Medulla oblongata (tissue), 1 donor: ENCODE data around the gene DMPK.
"Not testable (repeated sequence)": the region's sequence is repeated elsewhere in the genome, so short reads cannot be mapped to it uniquely, and the experiment has no call there.

ENCODE experiments used
- DNase-seq: peaks from one replicate; pipeline ENCODE4 v3.0.0-alpha.2; 2015; ENCODE audit errors: extremely low spot score

The DMPK gene

GRCh38 chr19:45768984-45769782, 13.1 kb downstream of the DMPK start, which contains the start of gene SIX5:
Gene SIX5 (minus strand): TSS chr19:45769252. CDS start chr19:45768844, 408 bp downstream.
- peak; percentile 95 for DNase-seq

DNA sequence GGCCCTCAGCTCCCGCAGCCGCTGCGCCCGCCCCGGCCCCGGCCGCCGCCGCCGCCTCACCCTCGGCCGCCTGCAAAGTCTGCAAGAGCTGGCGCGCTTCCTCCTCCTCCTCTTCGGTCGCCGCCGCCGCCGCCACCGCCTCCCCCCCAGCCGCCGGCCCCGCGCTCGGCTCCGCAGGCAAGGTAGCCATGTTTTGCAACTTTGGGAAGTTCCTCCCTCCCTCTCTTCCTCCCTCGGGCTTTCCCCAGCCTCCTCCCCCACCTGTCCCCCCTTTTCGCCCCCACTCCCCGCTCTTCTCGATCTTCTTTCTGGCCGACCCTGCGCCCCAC, 13.7 kb downstream of the DMPK start:
- no peak for DNase-seq

DNA sequence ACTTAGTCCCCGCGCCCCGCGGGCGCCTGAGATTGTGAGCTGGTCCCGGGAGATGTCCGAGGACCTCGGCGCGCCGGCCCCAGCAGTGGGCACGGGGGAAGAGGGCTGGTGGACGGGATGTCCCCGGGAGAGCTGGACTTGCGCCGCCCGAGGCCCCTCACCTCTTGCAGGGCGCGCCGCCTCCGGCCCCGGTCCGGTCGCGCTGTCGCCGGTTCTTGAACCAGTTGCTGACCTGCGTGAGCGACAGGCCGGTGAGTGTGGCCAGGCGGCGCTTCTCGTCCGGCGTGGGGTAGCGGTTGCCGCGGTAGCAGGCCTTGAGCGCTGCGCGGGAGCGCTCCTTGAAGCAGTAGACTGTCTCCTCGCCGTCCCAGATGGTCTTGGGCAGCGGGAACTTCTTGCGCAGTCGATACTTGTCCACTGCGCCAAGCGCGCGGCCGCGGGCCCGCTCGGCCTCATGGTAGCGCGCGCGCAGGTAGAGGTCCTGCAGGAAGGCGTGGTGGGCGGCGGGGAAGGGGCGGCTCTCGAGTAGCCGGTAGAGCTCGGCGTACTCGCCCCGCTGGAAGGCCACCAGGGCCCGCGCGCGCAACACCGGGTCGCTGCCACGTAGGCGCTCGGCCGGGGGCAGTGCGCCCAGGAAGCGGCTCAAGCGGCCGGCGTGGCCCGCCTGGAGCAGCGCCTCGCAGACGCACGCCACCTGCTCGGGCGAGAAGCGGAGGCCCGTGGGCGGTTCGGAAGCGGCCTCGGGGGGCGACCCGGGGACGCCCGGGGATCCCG, 14.2 kb downstream of the DMPK start:
- peak; percentile 26 for DNase-seq

- no peak for DNase-seq
Measured at GRCh38 chr19:45767410-45767880, 14.8 kb downstream of the DMPK start.

DNA sequence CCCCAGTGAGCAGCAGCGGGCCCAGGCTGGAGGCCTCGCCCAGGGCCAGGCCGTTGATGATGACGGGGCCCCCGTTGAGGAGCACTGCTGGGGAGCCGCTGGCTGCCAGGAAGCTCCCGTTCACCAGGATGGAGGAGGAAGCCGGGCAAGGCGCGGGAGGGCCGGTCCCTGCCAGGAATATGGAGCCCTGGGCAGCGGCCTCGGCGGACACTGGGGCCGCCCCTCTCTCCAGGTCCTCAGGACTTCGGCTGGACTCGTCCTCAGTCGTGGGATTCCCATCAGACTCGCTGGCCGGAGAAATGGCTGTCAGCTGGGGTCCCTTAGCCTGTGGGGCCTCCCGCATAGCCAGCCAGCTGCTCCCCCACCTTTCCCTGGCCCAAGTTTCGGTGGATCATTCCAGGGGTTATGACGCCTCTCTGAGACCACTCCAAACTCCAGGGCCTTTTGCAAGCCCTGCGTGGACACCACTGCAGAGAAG, 15.4 kb downstream of the DMPK start:
- no peak for DNase-seq

DNA sequence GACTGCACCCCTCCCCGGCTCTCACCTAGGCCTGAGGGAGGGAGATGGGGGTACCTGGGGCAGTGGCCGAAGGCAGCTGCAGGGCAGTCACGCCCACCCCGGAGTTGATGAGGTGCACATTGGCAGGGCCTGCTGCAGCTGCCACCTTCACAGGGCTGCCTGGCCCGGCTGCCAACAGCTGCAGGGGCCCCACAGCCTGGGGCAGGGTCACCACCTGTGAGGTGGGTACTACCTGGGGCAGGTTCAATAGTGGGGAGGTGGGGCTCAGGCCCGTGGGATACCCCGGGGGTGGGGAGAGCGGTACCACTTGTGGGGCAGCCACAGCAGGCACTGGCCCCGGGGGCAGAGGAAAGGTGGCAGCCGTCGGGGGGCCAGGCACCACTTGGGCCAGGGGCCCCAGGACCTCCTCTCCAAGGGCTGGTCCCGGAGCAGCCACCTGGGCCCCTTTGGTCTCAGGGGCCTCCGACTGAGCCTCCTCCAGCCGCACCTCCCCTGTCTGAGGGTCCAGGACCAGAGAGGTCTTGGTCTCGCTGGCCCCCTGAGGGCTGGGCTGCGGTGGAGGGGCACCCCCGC, 15.9 kb downstream of the DMPK start:
- DNase-seq = no peak

GRCh38 chr19:45765702-45766295, 16.5 kb downstream of the DMPK start:
- DNase-seq = no peak

- DNase-seq = no peak
Measured at GRCh38 chr19:45764945-45765701, 17.2 kb downstream of the DMPK start.

DNA sequence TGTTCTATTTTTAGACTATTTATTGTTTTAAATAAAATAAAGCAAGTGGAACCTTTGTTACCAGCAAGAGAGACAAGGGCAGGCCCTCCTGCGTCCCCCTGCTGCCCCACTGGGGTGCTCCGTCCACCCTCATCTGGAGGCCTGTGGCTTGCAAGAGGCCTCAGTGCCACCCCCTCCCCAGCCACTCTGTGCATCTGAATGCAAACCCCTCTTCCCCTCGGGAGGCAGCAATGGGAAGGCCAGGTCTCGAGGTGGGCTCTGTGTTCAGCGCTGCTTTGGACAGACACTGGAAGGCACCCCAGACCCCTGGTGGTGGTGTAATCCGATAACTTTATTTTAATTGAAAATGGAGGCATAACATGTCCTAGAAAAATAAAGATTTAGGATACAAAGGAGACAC, 17.8 kb downstream of the DMPK start:
- no peak for DNase-seq

DNA sequence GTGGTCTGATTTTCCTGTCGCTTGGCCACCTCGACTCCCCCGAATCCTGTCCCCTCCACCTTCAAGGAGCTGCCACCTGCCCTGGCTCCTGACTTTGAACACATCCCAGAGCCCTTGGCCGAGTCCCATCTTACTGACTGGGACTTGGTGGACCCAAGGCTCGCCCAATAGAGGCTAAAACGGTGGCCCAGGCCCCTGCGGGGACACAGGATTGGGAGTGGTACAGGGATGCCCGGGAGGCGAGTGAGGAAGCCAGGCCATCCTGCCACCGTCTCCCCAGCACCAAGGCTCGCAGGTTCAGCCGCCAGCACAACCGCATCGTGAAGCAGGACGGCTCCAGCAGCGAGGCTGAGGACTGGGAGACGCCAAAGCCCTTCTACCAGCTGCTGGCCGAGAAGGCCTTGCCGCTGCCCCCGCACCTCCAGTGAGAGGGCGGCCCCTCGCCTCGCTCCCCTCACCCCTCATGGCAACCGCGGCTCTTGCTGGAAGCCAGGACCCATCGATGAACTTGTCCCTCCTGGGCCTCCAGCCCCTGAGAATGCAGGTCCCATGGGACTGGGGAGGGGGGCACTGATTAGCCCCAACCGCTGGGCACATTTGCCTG, 18.5 kb downstream of the DMPK start:
- no peak for DNase-seq

DNA sequence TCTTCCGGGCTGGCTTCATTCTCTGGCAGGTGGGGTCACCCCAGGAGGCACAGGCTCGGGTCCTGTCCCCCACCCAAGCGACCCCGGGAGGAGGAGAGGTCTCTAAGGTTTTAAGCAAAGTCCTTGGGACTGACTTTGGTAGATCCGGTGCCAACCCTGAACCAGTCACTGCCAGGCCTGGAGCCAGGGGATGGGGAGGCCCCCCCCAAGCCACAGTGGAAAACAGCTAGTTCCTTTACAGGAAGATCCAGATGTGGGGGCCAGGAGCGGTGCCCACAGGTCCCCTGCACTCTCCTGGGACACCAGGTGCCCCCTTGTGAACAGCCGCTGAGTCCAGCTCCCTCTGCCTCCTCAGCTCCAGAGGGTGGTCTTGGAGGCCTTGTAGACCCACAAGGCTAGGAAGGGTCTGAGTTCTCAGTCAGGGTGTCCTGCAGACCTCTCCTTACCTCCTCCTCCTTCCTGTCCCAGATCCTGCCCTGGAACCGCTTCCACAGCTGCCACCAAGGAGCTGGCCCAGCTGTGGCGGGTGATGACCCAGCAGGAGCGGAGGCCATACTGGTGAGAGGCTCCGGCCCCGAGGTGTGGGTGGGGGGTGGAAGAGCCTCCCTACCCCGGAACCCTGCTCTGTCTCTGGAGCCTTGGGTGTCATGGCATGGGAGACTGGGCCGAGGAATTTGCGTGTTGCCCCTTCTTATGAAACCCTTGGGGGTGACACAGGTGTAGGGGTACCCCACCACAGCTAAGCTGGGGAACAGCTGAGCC, 19.2 kb downstream of the DMPK start:
- DNase-seq = no peak

DNA sequence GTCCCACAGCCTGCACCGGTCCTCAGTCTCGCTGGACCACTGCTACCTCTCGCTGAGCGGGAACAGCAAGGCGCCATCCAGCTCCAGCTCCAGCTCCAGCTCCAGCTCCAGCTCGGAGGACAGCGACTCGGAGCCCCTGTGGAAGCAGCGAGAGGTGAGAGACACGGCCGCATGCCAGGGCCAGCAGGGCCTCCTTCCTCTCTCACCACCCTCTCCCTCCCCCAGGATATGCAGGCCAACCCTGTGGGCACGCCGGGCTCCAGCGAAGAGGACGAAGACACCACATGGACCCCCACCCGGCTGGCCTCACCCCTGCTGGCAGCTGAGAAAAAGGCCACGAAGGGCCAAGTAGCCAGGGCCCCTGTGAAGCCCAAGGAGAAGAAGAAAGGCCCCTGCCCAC, 20.6 kb downstream of the DMPK start:
- no peak for DNase-seq

DNA sequence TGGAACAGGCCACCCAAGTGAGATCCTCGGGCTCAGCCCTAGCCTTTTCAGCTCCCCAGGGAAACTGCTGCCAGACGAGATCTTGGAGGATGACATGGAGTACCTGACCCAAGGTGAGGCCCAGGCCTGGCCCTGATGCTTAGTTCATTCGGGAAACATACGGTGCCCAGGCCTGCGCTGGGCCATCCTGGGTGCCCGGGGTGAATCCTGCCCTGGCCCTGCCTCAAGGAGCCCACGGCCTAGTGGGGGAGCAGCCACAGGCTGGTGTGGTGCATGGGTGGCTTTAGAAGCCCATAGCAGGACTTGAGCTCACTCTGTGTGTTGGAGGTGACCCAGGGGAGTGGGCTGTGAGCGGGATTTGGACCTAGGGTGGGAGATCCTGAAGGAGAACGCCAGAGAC, 23.4 kb downstream of the DMPK start:
- DNase-seq = no peak

DNA sequence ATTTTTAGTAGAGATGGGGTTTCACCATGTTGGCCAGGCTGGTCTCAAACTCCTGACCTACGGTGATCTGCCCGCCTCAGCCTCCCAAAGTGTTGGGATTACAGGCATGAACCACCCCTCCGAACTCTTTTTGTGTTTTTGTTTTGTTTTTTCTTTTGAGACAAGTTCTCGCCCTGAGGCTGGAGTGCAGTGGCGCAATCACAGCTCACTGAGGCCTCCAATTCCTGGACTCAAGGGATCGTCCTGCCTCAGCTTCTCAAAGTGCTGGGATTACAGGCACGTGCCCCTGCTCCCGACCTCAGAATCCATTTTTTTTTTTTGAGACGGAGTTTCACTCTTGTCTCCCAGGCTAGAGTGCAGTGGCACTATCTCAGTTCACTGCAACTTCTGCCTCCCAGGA, 24.6 kb downstream of the DMPK start:
- no peak for DNase-seq

DNA sequence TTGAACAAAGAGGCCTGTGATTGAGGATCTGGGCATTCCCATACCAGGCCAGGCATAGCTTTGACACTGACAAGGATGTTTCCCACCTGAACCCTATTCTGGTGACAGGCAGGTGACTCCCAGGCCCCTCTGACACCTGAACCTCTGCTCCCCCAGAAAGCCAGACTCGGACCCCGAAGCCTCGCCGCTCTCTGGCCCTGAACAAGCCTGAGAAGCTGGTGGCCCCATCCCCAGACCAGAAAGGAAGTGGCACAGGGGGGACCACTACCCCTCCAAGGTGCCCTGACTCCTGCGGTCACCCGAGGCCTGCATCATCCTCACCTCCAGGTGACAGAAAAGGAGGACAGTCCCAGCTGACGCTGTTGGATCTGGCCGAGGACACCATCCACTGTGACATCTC, 28.0 kb downstream of the DMPK start:
- no peak for DNase-seq

DNA sequence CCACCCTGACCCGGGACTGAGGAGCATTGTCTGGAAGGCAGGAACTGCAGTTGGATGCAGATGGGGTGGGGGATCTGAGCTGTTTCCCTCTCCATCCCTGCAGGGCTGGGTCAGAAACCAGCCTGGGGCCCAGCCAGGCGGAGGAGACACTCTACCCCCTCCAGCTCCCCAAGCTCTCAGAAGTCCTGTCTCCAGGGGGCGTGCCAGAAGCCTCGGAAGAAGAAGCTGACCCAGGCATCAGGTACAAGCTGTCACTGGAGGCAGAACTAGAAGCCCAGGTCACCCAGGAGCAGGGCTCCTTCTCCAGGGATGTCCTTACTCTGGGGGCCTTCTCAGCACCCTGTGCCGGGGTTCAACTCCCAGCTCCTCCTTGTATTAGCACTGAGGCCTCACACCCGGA, 28.7 kb downstream of the DMPK start:
- no peak for DNase-seq

- DNase-seq = no peak
Measured at GRCh38 chr19:45752639-45753038, 29.7 kb downstream of the DMPK start.

DNA sequence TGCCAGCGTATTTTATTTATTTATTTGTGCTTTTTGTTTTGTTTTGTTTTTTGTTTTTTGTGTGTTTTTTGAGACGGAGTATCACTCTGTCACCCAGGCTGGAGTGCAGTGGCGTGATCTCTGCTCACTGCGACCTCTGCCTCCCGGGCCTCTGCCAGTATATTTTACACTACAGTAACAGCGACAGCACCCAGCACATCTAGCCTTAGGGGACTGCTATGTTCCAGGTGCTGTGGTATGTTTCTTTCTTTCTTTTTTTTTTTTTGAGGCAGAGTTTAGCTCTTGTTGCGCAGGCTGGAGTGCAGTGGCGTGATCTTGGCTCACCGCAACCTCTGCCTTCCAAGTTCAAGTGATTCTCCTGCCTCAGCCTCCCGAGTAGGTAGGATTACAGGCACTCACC, 30.8 kb downstream of the DMPK start:
- DNase-seq = not testable (repeated sequence)

DNA sequence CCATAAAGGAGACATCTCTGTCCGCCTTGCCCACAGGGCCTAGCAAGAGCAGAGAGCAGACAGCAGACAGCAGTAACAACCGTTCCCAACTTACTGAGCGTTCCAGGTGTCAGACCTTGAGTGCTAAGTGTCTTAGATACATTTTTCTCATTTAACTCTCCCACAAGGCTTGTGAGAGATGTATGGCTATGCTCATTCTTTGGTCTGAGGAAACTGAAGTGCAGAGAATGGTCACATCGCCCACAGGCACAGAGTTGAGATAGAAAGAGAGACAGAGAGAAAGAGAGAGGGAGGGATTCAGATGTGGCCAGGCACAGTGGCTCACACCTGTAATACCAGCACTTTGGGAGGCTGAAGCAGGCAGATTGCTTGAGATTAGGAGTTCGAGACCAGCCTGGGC, 34.8 kb downstream of the DMPK start:
- DNase-seq = no peak

GRCh38 chr19:45746866-45747265, 35.4 kb downstream of the DMPK start:
- DNase-seq = no peak
